GM12873 (cell line): ENCODE results near the gene ITPRIP.

Source experiments
- TF ChIP-seq, protein P1 (sequence below): IDR thresholded peaks from 2 replicates; pipeline ENCODE4 v1.5.1; 2012; ENCODE audit warnings: low read depth, mild to moderate bottlenecking, moderate library complexity, low read length, control low read depth; ENCODE audit not compliant: insufficient read depth; ENCODE audit errors: missing control alignments

ITPRIP gene

GRCh38 chr10:104333032-104333727 is 5.1 kb downstream of the ITPRIP start:
- TF ChIP-seq, protein P1, sequence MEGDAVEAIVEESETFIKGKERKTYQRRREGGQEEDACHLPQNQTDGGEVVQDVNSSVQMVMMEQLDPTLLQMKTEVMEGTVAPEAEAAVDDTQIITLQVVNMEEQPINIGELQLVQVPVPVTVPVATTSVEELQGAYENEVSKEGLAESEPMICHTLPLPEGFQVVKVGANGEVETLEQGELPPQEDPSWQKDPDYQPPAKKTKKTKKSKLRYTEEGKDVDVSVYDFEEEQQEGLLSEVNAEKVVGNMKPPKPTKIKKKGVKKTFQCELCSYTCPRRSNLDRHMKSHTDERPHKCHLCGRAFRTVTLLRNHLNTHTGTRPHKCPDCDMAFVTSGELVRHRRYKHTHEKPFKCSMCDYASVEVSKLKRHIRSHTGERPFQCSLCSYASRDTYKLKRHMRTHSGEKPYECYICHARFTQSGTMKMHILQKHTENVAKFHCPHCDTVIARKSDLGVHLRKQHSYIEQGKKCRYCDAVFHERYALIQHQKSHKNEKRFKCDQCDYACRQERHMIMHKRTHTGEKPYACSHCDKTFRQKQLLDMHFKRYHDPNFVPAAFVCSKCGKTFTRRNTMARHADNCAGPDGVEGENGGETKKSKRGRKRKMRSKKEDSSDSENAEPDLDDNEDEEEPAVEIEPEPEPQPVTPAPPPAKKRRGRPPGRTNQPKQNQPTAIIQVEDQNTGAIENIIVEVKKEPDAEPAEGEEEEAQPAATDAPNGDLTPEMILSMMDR, result no peak

DNA sequence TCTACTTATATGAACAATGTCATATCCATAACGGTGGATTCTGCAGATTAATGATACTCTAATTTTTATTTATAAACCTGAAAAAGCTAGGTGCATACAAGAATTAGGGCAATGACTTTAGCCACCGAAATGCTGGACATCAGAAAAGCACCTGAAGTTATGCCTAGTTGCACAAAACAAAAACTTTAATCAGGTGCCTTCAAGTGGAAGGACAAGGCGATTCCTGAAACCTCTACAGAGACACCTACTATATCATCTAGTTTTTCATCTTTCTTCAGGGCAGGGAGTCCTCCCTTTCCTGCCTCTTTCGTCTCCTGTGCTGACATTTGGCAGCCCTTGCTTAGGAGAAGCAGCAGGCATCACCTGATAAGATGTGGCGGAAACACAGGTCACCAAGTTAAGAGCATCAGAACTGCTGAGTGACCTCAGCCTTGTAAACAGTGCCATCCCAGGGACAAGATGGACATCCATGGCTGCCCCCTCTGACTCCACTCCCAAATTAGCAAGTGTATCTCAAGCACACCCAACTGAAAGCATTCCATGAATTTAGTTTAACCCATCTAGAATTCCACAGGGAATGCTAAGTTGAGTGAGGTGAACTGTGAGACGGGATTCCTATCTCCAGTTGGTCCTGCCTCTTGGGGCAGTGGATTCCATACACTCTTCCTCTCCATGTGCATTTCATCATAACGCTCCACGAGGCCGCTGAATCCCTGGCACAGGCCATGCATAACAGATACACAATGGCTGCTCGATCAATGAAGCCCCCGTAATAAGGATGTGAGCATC is 5.8 kb downstream of the ITPRIP start:
- TF ChIP-seq, protein P1, result no peak

DNA sequence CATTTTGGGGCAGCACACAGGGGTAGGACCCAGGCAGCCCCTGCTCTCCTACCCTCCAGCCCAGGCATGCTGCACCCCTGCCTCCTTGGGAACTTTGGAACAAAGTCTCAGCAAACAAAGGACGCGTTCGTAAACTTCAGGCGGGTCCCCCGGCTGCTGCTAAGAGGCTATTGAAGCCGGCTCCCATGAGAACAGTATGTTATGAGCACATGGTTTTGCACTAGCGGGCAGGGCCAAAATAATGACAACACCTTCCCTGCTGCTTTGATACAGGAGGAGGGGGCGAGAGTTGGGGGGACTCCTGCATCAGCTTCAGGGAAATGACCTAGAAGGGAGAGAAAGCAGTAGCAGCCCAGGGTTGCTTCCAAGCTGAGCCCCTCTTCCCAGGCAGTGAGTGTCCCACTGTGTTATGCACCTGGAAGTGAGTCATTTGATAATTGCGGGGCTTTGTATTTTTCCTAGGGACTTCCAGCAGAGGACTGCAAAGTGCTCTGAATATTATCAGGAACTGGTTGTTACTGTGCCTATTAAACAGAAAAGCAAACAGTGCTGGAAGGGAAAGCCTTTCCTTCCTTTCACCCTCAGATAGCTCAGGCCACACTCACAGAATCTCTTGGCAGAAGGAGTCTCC is 6.9 kb downstream of the ITPRIP start:
- TF ChIP-seq, protein P1, result no peak

- TF ChIP-seq, protein P1, result no peak
Observed at GRCh38 chr10:104330168-104331110, 7.8 kb downstream of the ITPRIP start.

DNA sequence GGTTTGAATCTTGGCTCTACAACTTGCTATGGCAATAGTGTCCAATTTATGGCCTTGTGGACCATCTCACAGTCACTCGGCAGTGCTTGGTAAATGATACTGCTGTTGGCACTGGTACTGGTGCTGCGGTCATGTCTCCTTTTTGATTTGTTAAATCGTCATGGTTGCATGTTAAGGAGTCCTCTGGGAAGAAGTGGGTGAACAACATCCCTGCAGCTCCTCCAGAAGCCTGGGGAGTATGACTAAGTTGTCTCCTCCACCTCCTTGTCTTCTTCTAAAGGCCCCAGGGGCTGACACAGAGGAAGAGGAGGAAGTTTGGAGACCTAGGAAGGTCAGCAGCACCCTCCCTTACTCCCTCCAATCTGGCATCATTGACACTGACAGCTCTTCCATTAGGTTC is 8.5 kb downstream of the ITPRIP start:
- TF ChIP-seq, protein P1, result no peak

GRCh38 chr10:104328896-104329710 is 9.2 kb downstream of the ITPRIP start:
- TF ChIP-seq, protein P1, result no peak
